GM21423 (cell line): Measurements from ENCODE around the gene CYSTM1.

ENCODE experiments used
- ATAC-seq: cut with Tn5 transposase; IDR thresholded peaks from one replicate; pipeline ENCODE4 v1.9.1; 2021; ENCODE audit warnings: mild to moderate bottlenecking, moderate library complexity; ENCODE audit not compliant: unreplicated experiment

Gene CYSTM1

DNA sequence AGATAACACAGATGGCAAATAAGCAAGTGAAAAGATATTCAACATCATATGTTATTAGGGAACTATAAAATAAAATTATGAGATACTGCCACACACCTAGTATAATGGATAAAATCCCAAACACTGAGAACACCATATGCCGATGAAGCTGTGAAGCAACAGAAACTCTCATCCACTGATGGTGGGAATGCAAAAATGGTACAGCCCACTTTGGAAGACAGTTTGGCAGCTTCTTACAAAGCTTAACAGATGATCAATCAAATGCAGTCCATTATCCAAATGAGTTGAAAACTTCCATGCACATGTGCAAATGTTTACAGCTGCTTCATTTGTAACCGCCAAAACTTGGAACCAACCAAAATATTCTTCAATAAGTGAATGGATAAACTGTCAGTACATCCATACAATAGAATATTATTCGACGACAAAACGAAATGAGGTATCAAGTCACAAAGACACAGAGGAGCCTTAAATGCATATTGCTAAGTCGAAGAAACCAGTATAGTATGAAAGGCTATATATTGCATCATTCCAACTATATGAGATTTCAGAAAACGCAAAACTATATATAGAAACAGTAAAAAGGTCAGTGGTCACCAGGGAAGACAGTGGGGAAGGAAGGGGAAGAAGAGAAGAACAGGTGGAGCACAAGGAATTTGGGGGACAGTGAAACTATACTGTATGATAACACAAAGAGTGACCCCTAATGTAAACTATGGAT lies 113.0 kb downstream of the CYSTM1 start:
- no peak for ATAC-seq

DNA sequence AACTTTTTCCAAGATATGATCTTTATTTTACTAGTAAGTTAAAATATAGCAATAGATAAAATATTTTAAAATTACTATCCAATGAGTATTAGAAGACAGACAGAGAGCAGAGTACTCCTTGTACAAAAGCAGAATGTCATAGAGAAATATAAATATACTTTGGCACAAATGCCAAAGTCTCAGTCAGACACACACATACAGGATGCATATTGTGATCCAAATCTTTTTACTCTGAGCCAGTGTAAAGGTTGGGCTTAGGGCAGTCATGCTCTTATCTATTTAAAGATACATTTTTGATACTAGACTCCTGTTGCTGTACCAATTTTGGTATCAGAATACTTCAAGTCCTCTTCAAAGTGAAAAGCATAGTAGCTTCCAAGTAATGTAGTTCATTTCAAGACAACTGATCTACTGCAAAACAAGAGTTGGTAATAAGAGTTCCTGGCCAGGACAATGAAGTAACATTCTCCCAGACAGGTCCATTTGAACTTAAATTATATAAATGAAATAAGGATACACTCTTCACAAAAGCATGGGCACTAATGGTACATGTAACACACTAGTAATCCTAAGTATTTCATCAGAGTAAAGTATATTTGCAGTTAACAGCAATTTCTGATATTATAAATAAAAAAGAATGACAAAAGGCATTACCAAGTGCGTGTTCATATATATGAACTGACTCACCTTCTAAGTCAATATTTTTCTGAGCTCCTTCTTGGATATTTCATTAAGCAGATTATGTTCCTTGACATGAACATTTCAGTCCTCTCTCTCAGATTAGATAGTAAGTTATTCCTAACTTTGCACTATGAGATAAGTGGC lies 117.4 kb downstream of the CYSTM1 start:
- no peak for ATAC-seq
